ENCODE data around the gene ZNF423.
"Not testable (repeated sequence)": the region's sequence is repeated elsewhere in the genome, so short reads cannot be mapped to it uniquely, and the experiment has no call there.

The ZNF423 gene

DNA sequence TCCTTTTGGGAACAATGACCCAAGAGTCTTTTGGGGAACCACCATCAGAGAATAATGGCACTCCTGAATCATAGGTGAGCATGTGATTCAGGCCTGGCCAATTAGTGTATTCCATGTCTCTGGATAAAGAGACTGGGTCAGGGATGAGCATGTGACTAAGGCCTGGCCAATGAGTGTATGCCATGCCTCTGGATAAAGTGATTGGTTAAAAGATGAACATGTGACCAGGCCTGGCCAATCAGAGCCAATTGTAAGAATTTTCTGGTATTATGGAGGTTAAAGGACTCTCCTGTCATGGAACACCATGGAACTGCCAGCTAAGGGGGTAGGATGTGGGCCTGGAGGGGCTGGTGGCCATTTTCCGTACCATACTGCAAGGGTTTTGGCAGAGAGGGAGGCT lies 288.0 kb downstream of the ZNF423 start:
- DNase-seq: peak; percentile 37

DNA sequence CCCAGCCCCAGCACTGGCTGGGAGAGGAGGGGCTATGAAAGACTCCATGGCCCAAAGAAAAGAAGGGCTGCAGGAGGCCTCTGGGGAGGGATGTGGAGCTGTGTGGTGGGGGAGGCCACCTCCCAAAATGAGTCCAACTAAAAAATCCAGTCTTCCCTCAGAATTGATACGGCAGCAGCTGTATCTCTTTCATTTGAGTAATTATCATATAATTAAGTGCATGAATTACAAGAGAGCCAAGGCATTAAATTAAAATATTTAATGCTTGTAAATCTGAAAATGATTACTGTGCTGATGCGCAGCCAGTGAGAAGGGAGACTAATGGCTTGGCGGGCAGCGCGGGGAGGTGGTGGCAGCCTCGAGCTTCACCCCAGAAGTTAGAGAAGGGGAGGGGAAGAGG lies 289.5 kb downstream of the ZNF423 start:
- DNase-seq: no peak

DNA sequence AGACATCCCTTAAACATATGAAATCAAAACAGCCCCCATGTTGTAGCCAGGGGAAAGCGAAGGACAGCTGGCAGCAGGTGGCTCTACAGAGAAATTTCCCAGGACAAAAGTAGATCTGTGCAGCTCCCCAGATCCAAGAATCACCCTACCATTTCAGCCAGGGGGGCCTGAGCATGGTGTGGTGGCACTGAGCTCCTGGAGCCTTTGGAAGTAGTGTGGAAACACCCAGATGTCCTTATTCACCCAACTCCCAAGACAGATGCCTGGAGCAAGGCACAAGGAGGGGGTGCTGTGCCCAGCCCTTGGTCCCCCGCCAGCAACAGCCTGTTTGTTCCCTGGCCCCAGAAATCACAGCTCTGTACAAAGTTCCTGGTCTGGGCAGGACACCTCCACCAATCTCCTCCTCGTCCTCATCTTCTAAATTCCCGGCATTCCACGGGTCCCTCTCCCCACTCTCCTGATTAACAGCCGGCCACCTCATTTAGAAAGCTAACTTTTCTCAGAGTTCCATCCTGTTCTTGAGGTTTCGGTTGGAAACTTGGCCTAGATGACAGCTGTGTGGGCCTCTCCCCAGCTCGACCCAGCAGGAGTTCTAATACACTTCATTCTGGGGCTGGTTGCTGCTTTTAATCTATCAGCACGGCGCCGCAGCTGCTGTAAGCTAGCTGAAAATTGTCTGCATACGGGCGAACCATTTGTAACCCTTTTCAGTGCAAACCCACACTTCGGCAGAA lies 291.2 kb downstream of the ZNF423 start:
- DNase-seq: no peak

DNA sequence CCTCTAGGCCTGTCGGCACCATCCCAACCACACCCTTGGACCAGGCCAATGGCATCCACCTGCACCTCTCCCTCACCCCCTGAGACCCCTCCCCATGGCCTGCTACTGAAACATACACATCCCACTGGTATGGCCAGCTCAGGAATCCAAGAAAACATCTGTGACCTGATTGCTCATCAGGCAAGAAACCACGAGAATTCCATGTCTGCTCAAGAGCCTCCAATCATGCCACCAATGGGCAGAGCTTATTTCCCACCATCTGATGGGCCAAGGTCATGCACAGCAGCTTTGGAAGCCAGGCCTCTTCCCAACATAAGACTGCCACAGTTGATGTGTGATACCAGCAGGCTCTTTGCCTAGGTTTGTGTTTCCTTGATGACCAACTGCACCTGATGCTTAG lies 292.2 kb downstream of the ZNF423 start:
- DNase-seq: no peak

DNA sequence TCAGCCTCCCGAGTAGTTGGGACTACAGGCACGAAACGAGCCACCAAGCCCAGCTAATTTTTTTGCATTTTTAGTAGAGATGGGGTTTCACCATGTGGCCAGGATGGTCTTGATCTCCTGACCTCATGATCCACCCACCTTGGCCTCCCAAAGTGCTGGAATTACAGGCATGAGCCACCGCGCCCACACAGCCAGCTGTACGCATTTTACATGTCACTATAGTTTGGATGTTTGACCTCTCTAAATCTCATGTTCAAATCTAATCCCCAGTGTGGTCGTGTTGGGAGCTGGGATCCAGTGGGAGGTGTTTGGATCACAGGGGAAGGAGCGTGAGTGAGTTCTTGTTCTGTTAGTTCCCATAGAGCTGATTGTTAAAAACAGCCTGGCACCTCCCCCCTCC lies 293.0 kb downstream of the ZNF423 start:
- DNase-seq: not testable (repeated sequence)

DNA sequence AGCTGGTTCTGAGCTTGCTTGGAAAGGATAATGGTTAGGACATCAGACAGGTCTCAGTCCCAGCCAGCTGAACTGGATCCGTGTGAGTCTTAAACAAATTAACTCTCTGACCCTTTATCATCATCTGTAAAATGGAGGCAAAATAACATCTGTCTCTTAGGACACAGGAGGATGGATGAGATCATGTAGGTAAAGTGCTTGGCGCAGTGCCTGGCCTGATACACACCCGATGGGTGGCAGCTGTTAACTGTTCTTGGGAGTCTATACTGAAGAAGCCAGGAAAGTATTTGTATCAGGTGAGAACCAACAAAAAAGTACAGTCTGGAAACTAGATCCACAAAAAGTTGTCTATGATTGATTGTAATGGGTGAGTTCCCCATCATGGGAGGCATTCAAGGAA lies 293.7 kb downstream of the ZNF423 start:
- no peak for DNase-seq

DNA sequence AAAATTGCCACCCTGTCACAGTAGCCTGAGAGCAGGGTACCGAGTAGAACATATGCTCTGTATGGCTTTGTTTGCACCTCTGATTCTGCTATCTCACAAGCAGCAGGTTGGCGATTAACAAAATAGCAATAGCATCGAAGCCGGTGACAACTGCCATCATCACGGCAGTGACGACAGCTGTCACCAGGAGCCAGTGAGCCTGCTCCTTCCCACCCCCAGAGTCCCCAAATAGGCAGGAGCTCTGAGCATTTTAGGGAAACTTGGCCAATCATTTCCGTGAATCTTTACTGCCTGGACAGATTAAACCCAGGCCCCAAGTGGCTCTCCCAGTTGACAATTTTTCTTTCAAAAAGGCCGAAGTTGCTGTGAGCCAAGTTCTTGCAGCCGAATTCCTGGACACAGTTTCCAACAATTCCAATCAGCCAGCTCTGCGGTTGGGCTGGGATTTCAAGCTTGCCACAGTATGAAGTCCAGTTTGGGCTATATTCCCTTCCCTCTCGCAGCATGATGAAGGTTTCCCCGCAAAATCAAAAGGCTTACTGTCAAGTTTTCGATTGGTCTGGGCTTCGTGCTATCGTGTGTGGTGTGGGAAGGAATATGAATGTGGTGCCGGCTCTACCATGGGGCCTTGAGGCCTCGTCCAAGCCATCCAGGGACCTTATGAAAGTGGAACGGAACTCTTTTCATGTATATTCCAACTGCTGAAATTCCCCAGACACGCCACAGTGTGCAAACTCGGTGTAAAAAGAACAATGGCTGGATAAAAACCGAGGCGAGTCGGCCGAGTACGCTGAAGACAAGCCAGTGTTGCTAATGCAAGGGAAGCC lies 295.7 kb downstream of the ZNF423 start:
- no peak for DNase-seq

DNA sequence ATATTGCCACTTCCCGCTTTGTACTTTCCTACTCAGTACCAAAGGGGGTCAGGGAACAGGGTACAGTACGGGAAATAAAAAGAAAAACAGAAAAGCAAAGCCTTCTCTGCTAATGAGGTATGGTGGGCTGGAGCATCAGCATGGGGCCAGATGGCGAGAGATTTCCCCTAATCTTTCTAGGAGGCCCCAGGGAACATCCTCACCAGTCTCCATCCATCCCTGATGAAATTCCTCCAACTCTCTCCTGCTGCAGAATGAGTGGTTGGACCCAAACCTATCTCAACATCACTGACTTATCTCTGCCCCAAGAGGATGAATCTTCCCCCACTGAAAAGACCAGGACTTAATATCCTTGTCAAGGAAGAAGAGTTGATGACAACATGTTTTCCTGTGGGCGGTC lies 296.7 kb downstream of the ZNF423 start:
- DNase-seq: no peak

DNA sequence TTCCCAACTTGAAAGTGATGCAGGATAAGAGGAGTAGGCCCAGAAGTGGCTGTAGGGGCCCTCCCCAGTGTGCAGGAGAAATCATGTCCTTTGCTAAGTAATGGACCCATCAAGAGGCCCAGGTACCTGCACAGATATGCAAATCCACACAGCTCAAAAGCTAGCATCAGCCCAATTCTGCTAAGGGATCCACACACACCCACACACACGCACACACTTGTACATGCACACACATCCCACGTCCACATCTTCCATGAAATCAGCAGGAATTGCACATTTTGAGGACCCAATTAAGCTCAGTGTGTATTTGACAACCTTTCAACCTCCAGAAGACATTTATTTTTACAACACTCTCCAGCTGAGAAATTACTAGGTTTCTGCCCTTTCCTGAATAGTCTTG lies 297.5 kb downstream of the ZNF423 start:
- DNase-seq: no peak

DNA sequence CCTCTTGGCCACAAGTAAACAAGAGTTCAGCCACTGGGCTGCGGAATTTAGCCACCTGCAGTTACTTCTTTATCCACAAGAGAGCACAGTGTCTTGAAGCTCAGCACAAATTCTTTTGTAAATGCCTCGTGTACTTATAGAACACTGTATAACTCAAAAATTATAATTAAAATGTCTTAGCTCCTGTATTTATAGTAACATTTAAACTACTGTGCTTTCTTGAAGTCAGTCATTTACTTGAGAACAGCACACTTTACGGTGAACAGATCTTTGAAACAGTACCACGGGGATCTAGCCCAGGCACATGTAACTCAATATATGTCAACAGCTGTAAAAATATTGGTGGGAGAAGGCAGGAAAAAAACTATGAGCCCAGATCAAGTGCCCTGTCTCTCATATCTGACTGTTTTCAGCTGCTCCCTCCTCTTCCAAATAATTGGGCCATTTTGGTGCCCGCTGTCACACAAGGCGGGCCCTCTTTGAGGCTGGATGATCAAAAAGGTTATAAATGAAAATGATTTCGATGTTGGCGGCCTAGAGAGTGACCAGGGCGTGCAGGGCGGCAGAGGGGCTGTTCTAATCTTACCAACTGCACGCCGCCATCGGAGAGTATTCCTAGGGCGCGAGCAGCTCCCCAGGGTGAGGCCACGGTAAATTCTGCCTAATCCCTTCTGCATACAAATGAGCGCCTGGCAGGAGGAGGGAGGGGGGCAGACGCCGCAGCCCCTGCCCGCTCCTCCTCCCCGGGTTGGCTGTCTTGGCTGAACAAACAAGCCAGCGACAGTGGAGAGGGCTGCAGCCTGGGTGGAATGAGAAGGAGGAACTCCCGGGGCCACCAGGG lies 299.1 kb downstream of the ZNF423 start:
- DNase-seq: no peak

DNA sequence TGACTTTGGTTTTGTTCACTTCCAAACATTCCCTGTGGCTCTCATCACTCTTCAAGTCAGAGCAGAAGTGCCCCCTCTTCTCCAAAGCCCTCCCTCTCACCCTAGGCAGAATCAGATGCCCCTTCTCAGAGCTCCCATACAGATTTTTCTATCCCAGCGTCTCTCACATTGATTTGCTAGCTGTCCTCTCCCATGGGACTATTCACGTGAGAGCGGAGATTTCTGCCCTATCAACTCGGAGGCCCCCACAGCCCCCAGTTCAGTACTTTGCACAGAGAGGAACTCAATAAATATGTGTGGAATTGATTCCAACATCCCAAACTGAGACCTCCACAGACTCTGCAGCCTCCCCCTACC lies 299.7 kb downstream of the ZNF423 start:
- DNase-seq: no peak

DNA sequence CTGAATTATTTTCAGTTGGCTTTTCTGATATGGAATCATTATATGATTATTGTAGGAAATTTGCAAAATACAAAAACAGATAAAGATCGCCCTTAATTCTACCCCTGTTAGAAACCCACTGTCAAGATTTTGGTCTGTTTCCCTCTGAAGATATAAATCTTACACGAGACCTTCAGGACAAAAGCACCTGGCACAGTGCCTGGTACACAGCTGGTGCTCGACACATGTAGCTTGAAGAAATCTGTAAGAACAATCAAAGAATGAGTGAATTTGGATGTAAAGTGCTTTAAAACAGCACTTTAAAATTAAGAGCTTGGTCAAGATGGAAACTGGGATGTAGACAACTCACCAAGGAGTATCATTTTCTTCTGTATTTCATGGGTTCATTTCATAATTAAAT lies 301.2 kb downstream of the ZNF423 start:
- no peak for DNase-seq

DNA sequence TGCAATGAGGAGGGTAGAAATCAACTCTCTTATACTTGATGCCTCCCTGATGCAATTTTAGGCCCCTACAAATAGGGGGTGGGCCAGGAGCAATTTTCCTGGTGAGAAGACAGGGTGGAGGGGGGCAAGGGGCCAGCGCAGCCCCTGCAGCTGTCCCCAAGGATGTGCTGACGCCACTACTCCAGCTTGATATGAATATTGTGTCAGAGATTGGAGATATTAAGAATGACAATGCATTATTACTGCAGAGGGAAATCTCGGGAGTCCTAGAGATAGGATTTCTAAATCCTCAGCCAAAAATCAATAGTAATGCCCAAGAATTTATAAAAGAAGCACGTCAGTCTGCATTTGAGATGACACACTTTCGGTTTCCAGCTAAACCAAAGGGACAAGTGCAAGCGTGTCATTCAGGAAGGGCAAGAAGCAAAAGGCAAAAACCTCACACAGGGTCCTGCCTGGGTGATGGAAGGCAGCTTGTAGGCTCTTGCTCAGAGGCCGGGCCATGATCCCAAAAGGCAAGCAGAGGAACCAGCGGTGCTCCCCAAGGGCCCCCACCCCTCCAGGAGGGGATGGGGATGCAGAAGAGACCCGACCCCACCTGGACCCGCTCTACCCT lies 303.5 kb downstream of the ZNF423 start:
- DNase-seq: no peak

DNA sequence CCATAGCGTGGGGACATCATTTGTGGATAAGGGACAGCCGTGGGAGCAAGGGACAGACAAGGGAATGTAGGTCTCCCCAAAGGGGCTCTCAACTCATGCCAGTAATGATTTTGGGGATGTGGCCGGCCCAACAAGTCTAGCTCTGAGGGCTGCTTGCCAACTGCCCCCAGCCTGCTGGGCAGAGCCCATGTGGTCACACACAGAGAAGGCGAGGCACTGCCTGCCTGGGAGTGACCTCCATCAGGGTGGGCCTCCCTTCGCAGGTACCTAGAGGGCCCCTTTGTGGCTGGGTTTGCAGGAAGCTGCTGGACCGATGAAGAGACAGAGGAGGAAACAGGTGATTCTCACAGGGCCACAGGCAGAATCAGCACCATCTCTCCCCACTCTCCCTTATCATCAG lies 305.2 kb downstream of the ZNF423 start:
- DNase-seq: no peak

DNA sequence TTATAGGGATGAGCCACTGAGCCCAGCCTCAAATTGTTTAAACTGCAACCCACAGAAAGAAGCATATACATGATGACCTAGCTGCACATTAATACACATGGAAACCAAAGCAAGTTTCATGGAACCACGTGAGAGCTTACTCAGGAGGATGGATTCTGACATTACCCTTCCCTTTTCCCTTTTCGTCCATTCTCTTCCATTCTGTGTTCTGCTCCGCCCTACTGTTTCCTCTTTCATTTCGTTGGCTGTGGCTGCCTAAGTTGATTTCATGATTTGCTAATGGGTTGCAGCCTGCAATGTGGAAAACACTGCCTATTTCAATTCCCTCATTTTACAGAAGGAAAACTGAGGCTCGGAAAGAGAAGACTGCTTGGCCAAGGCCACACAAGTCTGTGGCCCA lies 305.8 kb downstream of the ZNF423 start:
- no peak for DNase-seq

DNA sequence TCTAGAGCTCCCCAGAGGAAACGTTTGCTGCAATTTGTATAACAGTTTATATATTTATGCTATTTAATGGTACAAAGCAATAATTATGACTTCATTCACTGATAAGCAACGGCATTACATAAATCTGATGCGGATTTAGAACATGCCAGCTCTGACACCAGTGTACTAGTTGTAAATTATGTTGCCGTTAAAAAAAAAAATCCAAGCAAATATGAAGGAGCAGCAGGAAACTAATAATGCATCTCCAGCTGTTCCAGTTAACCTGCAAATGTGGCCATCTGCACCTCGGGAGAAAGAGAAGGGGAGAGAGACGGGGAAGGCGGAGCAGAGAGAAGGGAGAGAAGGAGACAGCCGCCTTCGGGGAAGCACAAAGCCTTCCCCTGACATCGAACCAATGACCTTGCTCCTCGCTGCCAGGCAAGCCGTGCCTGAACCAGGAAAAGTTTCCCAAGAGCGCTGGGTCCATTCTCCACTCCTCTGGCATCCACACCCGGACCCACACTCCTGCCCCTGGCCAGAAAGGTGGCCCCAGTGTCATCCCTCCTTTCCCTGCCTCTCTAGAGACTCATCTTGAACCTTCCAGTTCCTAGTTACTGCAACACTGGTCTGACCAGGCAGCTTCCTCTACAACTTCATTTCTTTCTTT lies 307.5 kb downstream of the ZNF423 start:
- no peak for DNase-seq

DNA sequence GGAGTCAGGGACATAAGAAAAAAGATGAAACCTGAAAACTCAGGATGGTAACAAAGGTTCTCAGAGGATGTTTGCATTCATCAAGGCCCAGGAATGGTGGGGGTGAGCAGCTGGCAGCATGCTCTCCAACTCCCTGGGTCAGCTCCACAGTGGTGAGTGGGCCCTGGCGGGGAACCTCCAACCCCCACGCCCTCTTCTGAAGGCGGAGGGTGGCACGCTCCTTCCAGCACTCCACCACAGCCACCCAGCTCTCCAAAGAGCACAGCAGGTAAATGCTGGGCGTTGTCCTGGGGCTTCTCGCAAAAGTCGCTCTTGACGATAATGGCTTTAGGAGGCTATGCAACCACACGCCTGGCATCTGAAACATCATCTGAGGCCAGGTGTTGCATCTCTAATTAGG lies 308.5 kb downstream of the ZNF423 start:
- DNase-seq: no peak

DNA sequence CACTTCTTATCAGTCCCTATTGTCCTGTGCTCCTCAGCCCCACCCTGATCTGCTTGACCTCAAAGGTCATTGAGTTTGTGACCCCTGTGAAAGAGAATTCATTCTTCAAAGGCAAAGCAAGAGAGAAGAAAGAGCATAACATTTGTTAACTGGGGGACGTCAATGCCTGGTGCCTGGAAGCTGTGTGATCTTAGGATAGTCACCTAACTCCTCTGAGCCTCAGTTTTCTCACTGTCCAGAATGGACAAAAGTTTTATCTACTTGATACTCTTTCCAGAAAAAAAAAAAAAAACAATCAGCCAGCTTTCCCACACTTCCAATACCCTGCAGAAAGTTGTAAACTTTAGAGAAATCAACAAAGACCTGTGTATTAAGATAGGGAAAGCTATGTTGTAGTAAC lies 309.2 kb downstream of the ZNF423 start:
- no peak for DNase-seq

DNA sequence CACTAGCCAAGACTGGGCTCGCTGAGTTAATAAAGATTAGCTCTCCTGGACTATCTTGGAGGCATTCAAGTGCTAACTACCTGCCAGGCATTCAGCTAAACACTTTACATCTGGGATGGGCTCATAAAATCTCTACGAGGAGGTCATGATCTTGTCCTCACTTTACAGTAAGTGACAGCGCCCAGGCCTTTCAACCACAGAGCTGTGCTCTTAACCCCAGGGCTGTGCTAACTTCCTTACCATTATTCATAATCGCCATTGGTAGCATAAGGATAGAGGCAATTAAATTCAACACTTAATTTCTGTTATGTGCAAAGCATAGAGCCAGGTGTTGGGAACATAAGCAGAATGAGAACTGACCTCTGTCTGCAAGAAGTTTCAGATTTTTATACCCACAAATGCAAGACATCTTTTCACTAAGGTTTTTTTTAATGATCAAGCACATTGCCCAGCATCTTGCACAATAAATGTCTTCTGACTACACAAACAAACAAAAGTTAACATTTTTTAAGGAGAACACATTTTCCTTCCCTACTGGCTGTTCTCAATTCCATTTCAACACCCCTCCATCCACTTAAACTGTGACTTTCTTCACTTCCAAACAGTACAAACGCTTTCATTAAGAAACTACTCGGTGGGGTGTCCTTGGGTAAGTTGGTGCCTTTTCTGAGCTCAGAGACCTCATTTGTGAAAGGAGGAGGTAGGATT lies 310.0 kb downstream of the ZNF423 start:
- no peak for DNase-seq

DNA sequence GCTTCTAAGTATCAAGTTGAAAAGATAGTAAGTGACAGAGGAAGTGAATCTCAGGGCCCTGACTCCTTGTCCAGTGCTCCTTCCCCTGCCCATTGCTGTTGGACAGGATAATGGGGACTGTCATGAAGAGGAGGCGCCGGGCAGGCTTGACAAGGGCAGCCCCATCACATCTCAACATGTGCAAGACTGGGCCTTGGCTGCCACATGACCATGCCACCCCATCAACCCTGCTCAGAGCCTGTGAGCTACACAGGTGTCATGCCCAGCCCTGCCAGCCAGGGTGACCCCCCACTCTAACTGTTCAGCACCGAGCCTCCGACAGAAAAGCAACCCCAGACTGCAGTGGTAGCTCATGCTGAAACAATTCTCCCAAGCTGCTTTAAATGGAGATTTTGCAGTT lies 310.7 kb downstream of the ZNF423 start:
- no peak for DNase-seq

DNA sequence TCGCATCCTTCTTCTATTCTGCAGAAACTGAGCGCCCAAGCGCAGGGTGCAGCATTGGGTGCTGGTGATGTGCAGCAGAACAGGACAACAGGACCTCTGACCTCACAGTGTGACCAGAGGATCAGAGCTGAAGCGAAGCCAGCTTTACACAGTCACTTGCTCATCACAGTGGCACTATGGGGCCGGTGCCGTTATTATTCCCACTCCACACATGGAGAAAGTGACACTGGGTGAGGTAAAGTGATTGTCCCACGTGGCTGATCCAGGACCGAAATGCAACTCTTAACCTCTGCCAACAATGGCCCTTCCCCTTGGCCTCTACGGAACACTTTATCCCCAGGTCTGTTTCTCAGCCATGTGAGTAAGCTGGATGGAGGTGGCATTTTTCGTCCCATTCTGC lies 311.1 kb downstream of the ZNF423 start:
- DNase-seq: no peak

DNA sequence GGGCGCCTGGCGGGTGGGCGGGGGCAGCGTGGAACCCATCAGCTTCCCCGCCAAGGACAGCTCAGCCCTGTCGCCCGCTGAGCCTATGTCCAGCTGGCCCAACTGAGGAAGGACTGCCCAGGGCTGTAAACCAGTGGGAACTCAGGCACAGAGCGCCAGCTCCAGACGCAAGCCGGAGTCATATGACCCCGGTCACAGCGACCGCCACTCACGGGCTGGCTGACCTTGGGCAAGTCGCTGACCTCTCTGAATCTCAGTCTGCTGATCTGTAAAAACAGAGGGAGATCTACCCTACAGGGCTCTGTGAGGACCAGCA lies 312.3 kb downstream of the ZNF423 start:
- DNase-seq: no peak

Measured in activated CD4-positive, CD25-positive, alpha-beta regulatory T cell treated with anti-CD3 and anti-CD28 coated beads, Interleukin-2, amount 50 U/mL, for 72 hours (primary cell).